ENCODE measurements around the gene KCNJ12. TPM values are rescaled to one million over a fixed set of nuclear protein-coding genes. Genes with fewer than 3 reads are reported as not detected.

Gene KCNJ12
- total and polyA plus RNA-seq, 2 experiments from 2014 or later: 0.61 to 2.4 TPM

- TF ChIP-seq CTCF (conservative IDR thresholded peaks at IDR 0.05; ENCODE audit: low read depth in 2 of 2): no peak
- TF ChIP-seq, protein P1, sequence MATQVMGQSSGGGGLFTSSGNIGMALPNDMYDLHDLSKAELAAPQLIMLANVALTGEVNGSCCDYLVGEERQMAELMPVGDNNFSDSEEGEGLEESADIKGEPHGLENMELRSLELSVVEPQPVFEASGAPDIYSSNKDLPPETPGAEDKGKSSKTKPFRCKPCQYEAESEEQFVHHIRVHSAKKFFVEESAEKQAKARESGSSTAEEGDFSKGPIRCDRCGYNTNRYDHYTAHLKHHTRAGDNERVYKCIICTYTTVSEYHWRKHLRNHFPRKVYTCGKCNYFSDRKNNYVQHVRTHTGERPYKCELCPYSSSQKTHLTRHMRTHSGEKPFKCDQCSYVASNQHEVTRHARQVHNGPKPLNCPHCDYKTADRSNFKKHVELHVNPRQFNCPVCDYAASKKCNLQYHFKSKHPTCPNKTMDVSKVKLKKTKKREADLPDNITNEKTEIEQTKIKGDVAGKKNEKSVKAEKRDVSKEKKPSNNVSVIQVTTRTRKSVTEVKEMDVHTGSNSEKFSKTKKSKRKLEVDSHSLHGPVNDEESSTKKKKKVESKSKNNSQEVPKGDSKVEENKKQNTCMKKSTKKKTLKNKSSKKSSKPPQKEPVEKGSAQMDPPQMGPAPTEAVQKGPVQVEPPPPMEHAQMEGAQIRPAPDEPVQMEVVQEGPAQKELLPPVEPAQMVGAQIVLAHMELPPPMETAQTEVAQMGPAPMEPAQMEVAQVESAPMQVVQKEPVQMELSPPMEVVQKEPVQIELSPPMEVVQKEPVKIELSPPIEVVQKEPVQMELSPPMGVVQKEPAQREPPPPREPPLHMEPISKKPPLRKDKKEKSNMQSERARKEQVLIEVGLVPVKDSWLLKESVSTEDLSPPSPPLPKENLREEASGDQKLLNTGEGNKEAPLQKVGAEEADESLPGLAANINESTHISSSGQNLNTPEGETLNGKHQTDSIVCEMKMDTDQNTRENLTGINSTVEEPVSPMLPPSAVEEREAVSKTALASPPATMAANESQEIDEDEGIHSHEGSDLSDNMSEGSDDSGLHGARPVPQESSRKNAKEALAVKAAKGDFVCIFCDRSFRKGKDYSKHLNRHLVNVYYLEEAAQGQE (IDR thresholded peaks at IDR 0.05; ENCODE audit: unreplicated experiment): no peak
These were observed 2.4 kb downstream of the KCNJ12 start (continued) for GRCh38 chr17:21378553-21378952.

- DNase-seq (ENCODE audit: low spot score) (no peak), ATAC-seq (no peak)
- no peak overlapping the region for H3K4me3 Mint-ChIP-seq
- Histone ChIP-seq H3F3A (replicated peaks; ENCODE audit: low read depth) (0 out of 2 replicates have a peak, but pooled peaks cover 4% of the 10 kb centered on the region), H2AFZ (no peak overlapping the region), H3K27me3 (ENCODE audit: insufficient read depth) (peaks cover 49% of the 10 kb centered on the region), H3K4me3 (no peak overlapping the region), H3K4me1 (ENCODE audit: insufficient read depth) (0 out of 2 replicates have a peak, but pooled peaks cover 5% of the 10 kb centered on the region), H3K9me2 (ENCODE audit: insufficient read depth) (no peaks in the 10 kb centered on the region), H3K79me2 (replicated peaks; ENCODE audit: insufficient read depth) (no peaks in the 10 kb centered on the region), H3K27ac (ENCODE audit: low read depth) (no peak overlapping the region), H3K4me2 (no peak overlapping the region), H3K36me3 (ENCODE audit: insufficient read depth) (no peaks in the 10 kb centered on the region), H4K20me1 (replicated peaks; ENCODE audit: insufficient read depth) (0 out of 2 replicates have a peak, but pooled peaks cover 3% of the 10 kb centered on the region)
- H3K27ac Mint-ChIP-seq: no peak overlapping the region
- H3K4me1 Mint-ChIP-seq: peaks cover 15% of the 10 kb centered on the region
- peaks cover 3% of the 10 kb centered on the region; the same call in 1 of the 3 replicates for H3K9me3 Mint-ChIP-seq
- H3K36me3 Mint-ChIP-seq (ENCODE audit: low read depth): no peaks in the 10 kb centered on the region; the same call in 2 of the 3 replicates
- peaks cover 42% of the 10 kb centered on the region for H3K27me3 Mint-ChIP-seq (ENCODE audit: insufficient read depth, low read depth, poor library complexity)
- no peak for TF ChIP-seq EZH2phosphoT487 (IDR thresholded peaks at IDR 0.05; ENCODE audit: unreplicated experiment)
- no peak for TF ChIP-seq JUNB (IDR thresholded peaks at IDR 0.05; ENCODE audit: unreplicated experiment)
- TF ChIP-seq, protein P1 (IDR thresholded peaks at IDR 0.05; ENCODE audit: unreplicated experiment): no peak
- TF ChIP-seq ZNF331 (CRISPR knock-in tag; IDR thresholded peaks at IDR 0.05; ENCODE audit: low read depth): no peak
- TF ChIP-seq, protein P2, sequence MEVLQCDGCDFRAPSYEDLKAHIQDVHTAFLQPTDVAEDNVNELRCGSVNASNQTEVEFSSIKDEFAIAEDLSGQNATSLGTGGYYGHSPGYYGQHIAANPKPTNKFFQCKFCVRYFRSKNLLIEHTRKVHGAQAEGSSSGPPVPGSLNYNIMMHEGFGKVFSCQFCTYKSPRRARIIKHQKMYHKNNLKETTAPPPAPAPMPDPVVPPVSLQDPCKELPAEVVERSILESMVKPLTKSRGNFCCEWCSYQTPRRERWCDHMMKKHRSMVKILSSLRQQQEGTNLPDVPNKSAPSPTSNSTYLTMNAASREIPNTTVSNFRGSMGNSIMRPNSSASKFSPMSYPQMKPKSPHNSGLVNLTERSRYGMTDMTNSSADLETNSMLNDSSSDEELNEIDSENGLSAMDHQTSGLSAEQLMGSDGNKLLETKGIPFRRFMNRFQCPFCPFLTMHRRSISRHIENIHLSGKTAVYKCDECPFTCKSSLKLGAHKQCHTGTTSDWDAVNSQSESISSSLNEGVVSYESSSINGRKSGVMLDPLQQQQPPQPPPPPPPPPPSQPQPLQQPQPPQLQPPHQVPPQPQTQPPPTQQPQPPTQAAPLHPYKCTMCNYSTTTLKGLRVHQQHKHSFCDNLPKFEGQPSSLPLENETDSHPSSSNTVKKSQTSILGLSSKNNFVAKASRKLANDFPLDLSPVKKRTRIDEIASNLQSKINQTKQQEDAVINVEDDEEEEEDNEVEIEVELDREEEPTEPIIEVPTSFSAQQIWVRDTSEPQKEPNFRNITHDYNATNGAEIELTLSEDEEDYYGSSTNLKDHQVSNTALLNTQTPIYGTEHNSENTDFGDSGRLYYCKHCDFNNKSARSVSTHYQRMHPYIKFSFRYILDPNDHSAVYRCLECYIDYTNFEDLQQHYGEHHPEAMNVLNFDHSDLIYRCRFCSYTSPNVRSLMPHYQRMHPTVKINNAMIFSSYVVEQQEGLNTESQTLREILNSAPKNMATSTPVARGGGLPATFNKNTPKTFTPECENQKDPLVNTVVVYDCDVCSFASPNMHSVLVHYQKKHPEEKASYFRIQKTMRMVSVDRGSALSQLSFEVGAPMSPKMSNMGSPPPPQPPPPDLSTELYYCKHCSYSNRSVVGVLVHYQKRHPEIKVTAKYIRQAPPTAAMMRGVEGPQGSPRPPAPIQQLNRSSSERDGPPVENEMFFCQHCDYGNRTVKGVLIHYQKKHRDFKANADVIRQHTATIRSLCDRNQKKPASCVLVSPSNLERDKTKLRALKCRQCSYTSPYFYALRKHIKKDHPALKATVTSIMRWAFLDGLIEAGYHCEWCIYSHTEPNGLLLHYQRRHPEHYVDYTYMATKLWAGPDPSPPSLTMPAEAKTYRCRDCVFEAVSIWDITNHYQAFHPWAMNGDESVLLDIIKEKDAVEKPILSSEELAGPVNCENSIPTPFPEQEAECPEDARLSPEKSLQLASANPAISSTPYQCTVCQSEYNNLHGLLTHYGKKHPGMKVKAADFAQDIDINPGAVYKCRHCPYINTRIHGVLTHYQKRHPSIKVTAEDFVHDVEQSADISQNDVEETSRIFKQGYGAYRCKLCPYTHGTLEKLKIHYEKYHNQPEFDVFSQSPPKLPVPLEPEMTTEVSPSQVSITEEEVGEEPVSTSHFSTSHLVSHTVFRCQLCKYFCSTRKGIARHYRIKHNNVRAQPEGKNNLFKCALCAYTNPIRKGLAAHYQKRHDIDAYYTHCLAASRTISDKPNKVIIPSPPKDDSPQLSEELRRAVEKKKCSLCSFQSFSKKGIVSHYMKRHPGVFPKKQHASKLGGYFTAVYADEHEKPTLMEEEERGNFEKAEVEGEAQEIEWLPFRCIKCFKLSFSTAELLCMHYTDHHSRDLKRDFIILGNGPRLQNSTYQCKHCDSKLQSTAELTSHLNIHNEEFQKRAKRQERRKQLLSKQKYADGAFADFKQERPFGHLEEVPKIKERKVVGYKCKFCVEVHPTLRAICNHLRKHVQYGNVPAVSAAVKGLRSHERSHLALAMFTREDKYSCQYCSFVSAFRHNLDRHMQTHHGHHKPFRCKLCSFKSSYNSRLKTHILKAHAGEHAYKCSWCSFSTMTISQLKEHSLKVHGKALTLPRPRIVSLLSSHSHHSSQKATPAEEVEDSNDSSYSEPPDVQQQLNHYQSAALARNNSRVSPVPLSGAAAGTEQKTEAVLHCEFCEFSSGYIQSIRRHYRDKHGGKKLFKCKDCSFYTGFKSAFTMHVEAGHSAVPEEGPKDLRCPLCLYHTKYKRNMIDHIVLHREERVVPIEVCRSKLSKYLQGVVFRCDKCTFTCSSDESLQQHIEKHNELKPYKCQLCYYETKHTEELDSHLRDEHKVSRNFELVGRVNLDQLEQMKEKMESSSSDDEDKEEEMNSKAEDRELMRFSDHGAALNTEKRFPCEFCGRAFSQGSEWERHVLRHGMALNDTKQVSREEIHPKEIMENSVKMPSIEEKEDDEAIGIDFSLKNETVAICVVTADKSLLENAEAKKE (CRISPR knock-in tag; IDR thresholded peaks at IDR 0.05): no peak
- TF ChIP-seq EZH2 (IDR thresholded peaks at IDR 0.05; ENCODE audit: low read depth, unreplicated experiment): no peak
- no peak for TF ChIP-seq ZNF114 (CRISPR knock-in tag; IDR thresholded peaks at IDR 0.05)
These were observed 3.0 kb downstream of the KCNJ12 start for GRCh38 chr17:21379080-21379711.

Measured in GM23338 (cell line).